H1 (cell line): ENCODE results near the gene CTU1.

Experiments used
- CHD2 ChIP-seq: IDR thresholded peaks from 2 replicates; pipeline ENCODE4 v1.6.1; 2012; ENCODE audit warnings: low read length, improper control_type of control experiment
- CREB1 ChIP-seq: IDR thresholded peaks from 2 replicates; pipeline ENCODE4 v1.6.1; 2012; ENCODE audit warnings: inconsistent platforms
- CTCF ChIP-seq, 3 experiments: IDR thresholded peaks; 1 replicate in 2 of 3; 2 replicates in 1 of 3; pipeline versions ENCODE4 v1.5.1 to v1.6.1; 2011; ENCODE audit warnings: low read length in 3 of 3, mild to moderate bottlenecking in 3 of 3, inconsistent platforms in 2 of 3, low read depth in 1 of 3, moderate library complexity in 1 of 3; ENCODE audit not compliant: insufficient read depth in 1 of 3; ENCODE audit errors: control extremely low read depth in 1 of 3
- EP300 ChIP-seq, 2 experiments: IDR thresholded peaks; 1 replicate in 1 of 2; 2 replicates in 1 of 2; pipeline ENCODE4 v1.6.1; 2011 to 2012; ENCODE audit warnings: low read depth in 2 of 2, low read length in 2 of 2, mild to moderate bottlenecking in 2 of 2, borderline replicate concordance in 1 of 2, inconsistent platforms in 1 of 2, moderate library complexity in 1 of 2
- HDAC2 ChIP-seq, 2 experiments: fragments of 300-600 bp in 1 of 2; sonication (generic) in 1 of 2; IDR thresholded peaks; 2 replicates each; pipeline ENCODE4 v1.6.1; 2011 to 2012; ENCODE audit warnings: low read depth in 2 of 2, low read length in 2 of 2, mild to moderate bottlenecking in 2 of 2, moderate library complexity in 2 of 2, borderline replicate concordance in 1 of 2, inconsistent platforms in 1 of 2
- JUN ChIP-seq: IDR thresholded peaks from 2 replicates; pipeline ENCODE4 v1.6.1; 2011; ENCODE audit warnings: low read depth, mild to moderate bottlenecking, improper control_type of control experiment, low read length
- MAFK ChIP-seq: IDR thresholded peaks from 2 replicates; pipeline ENCODE4 v1.6.1; 2012; ENCODE audit warnings: low read depth, mild to moderate bottlenecking, improper control_type of control experiment, low read length
- POLR2AphosphoS5 ChIP-seq: IDR thresholded peaks from 2 replicates; pipeline ENCODE4 v1.6.1; 2011; ENCODE audit warnings: low read depth, low read length
- SRF ChIP-seq: IDR thresholded peaks from 2 replicates; pipeline ENCODE4 v1.6.1; 2011; ENCODE audit warnings: mild to moderate bottlenecking, low read depth, low read length, moderate library complexity
- TEAD4 ChIP-seq: IDR thresholded peaks from 2 replicates; pipeline ENCODE4 v1.6.1; 2012; ENCODE audit warnings: low read depth, low read length, inconsistent platforms, mixed read lengths
- TF ChIP-seq, protein P1 (sequence below): IDR thresholded peaks from 2 replicates; pipeline ENCODE4 v1.6.1; 2012; ENCODE audit warnings: inconsistent platforms

- no peak for TF ChIP-seq CTCF (IDR thresholded peaks at IDR 0.05; ENCODE audit: control extremely low read depth in 1 of 3, insufficient read depth in 1 of 3, low read depth in 1 of 3, low read length in 3 of 3)
- no peak for TF ChIP-seq EP300 (IDR thresholded peaks at IDR 0.05; ENCODE audit: borderline replicate concordance in 1 of 2, low read depth in 2 of 2, low read length in 2 of 2)
- no peak for TF ChIP-seq MAFK
- no peak for TF ChIP-seq CHD2
- TF ChIP-seq, protein P1, sequence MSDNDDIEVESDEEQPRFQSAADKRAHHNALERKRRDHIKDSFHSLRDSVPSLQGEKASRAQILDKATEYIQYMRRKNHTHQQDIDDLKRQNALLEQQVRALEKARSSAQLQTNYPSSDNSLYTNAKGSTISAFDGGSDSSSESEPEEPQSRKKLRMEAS = no peak
- TF ChIP-seq CREB1 = no peak
- TF ChIP-seq TEAD4 = no peak
- no peak for TF ChIP-seq JUN
- TF ChIP-seq POLR2AphosphoS5 = no peak
- TF ChIP-seq HDAC2 (IDR thresholded peaks at IDR 0.05; ENCODE audit: borderline replicate concordance in 1 of 2, low read depth in 2 of 2, low read length in 2 of 2) = no peak
- TF ChIP-seq SRF = no peak
These were observed 31.2 kb upstream of the CTU1 start for GRCh38 chr19:51139299-51140014.
